DLD1 (cell line): Measurements from ENCODE around the gene CDADC1.

ENCODE experiments used
- in situ Hi-C: cut with HindIII; loops from 2 replicates; pipeline ENCODE4 v1.10.0; 2017; ENCODE audit warnings: low sequenced_read_pairs

Gene CDADC1

GRCh38 chr13:49235856-49236431 lies 11.8 kb upstream of the CDADC1 start:
- in situ Hi-C loops, result no loop called here

- in situ Hi-C loops, result no loop called here
Observed at GRCh38 chr13:49238621-49239020, 9.1 kb upstream of the CDADC1 start.

DNA sequence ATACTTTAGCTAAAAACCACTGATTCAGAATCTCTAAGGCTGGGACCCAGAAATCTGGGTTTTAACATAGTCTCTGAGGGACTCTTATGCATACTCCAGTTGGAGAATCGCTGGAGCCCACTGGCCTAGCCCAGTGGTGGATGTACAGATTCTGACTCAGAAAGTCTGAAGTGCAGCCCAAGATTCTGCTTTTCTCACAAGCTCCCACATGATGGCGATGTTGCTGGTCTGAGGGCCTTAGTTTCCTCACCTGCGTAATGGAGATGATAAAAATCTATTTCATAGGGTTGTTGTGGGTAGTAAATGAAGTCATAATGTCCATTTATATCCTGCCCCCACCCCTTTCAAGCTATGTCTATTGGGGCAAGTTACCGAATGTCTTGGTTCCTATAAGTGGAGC lies 7.7 kb upstream of the CDADC1 start:
- in situ Hi-C loops, result no loop called here

DNA sequence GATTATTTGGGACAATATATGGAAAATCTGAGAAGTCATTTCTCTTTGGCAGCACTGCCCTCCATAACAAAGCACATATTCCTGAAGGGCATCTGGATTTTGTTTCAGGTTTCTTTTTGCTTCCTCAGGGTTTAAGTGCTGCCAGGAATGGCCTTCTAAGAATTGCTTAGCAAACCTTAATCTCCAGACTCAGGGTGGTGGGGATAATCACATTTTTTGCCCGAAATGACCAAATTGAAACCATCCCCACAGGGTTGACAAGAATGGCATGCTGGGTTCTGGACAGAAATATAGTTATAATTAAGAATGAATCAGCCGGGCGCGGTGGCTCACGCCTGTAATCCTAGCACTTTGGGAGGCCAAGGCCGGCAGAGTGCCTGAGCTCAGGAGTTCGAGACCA lies 6.4 kb upstream of the CDADC1 start:
- in situ Hi-C loops, result no loop called here

GRCh38 chr13:49245101-49245500 lies 2.6 kb upstream of the CDADC1 start:
- in situ Hi-C loops, result no loop called here

- in situ Hi-C loops, result no loop called here
Observed at GRCh38 chr13:49246850-49247642, 679 bp upstream of the CDADC1 start.

GRCh38 chr13:49248622-49249002 lies 887 bp downstream of the CDADC1 start:
- in situ Hi-C loops, result no loop called here

DNA sequence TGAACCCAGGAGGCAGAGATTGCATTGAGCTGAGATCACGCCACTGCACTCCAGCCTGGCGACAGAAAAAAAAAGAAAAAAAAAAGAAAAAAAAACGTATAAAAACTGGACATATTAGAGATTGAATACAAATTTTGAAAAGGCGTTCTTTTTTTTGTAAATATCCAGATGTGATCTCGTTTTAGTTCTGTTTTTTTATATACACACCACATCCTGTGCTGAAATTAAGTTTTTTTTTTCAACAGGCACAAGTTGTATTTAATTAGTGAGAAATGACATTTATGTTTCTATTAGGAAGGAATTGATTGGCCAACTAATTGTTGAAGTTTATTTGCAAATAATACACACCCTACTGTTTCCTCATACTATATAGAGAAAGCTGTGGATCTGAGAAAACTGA lies 3.6 kb downstream of the CDADC1 start:
- in situ Hi-C loops, result no loop called here

GRCh38 chr13:49253310-49253709 lies 5.6 kb downstream of the CDADC1 start:
- in situ Hi-C loops, result no loop called here

DNA sequence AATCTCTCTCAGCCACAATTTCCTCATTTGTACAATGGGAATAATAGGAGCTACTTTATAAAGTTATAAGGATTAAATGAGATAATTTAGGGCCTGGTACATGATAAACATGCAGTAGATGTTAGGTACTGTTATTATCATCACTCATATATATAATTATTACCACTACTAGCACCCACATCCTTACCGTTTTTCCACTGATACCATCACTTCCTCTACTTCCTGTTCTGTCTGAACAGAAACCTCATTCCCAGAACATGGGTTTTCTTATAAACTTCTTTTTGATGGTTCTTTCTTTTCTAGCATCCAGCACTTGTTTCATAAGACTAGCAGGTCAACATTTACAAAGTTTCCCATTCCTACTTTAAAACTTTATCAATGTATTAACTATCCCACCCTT lies 6.3 kb downstream of the CDADC1 start:
- in situ Hi-C loops, result no loop called here

GRCh38 chr13:49256841-49257240 lies 9.1 kb downstream of the CDADC1 start:
- in situ Hi-C loops, result no loop called here

DNA sequence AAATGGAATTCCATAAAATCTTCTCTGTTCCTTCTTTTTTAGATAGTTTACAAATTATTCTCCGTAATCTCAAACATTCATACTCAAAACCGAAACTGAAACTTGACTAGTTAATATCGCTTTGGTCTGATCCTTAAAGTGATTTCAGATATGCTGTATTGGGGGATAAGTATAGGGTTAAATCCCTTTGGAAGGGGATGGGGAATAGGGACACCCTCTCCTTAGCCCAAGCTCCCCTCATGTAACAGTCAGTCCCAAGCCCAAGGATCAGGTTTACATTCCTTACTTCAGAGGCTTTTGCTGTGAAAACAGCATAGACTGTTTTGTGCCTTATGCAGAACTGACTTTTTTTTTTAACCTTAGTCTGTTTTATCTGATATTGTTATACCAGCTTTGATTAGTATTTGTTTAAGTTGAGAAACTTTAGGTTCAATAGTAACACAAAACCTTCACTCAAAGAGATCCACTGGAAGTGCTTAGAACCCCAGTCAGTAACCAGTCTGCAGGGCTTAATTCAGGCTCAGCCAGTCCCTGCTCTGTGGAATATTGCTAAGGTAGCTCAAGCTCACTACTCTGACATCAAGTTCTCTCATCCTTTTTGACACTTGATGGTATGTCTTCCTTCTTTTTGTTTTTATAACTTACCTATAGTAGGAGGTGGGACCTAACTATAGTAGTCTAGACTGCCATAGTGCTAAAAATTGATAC lies 10.5 kb downstream of the CDADC1 start:
- in situ Hi-C loops, result no loop called here

DNA sequence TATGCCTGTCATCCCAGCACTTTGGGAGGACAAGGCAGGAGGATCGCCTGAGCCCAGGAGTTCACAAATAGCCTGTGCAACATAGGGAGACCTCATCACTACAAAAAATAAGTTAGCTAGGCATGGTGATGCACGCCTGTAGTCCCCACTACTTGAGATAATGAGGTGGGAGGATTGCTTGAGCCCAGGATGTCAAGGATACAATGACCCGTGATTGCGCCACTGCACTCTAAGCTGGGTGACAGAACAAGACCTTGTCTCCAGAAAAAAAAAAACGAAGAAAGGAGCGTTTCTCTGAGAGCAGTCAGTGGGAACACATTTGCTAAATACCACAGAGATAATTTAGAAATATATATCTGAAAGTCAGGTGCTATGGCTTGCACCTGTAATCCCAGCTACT lies 11.9 kb downstream of the CDADC1 start:
- in situ Hi-C loops, result no loop called here

DNA sequence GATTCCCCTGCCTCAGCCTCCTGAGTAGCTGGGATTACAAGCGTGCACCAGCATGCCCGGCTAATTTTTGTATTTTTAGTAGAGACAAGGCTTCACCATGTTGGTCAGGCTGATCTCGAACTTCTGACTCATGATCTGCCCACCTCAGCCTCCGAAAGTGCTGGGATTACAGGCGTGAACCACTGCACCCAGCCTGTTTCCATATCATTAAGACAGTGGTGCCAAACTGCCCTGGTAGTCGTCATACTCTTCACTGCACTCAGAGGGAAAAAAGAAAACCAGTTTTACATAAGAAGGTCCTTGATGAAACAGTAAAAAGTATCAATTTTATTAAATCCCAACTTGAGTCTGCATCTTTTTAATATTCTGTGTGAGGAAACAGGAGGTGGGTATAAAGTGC lies 14.9 kb downstream of the CDADC1 start:
- in situ Hi-C loops, result no loop called here

DNA sequence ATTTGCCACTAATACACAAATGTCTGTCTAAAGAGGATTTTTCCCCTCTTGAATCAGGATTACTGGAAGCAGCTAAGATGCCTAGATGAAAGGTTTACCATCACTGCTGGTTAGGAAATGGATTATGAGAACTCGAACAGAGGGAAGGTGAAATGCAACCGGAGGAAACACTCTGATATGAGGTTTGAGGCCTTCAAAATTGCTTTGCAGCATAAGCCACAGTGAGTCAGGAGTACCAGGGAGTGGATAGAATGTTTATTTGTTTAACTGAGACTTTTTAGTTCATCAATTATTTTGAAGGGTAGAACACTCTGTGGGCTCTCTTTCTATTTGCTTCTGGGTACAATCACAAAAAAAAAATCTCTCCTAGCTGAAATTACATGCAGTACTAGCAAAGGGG lies 18.1 kb downstream of the CDADC1 start:
- in situ Hi-C loops, result no loop called here

DNA sequence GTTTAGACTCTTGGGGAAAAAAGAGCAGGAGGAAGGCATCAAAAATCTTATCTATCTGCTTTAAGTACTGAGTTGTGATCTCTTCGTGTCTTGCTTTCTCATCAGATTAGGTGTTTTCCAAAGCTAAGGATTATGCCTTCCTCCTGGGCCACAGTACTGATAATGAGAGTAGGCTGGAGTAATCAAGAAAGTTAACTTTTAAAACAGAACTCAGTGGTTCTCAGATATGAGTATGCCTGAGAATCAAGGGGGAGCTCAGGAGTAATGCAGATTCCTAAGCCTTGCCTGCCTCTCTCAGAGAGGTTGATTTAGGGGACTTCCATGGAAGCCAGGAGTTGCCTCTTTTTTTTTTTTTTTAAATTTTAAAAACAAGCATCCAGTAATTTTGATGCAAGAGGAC lies 23.5 kb downstream of the CDADC1 start:
- in situ Hi-C loops, result no loop called here

DNA sequence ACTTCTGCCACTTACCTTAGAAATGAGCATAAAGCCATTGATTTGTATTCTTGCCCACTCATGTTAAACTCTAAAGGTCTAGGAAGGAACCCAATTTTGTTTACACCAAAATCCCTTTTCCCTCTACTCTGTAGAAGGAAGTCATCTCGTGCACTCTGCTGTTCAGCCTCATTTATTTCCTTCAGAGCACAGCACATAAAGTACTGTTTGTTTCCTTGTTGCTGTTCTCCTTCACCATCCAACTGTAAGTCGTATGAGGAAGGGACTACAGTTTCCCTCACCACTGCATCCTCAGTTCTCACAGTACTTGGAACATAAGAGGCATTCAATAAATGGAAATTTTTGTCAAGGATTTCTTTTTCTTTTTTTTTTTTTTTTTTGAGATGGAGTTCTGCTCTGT lies 24.6 kb downstream of the CDADC1 start:
- in situ Hi-C loops, result no loop called here

GRCh38 chr13:49278211-49278610 lies 30.5 kb downstream of the CDADC1 start:
- in situ Hi-C loops, result loop anchor here (25.0 kb wide), 1 partner anchor 334 kb away; no protein-coding TSS in a partner anchor

DNA sequence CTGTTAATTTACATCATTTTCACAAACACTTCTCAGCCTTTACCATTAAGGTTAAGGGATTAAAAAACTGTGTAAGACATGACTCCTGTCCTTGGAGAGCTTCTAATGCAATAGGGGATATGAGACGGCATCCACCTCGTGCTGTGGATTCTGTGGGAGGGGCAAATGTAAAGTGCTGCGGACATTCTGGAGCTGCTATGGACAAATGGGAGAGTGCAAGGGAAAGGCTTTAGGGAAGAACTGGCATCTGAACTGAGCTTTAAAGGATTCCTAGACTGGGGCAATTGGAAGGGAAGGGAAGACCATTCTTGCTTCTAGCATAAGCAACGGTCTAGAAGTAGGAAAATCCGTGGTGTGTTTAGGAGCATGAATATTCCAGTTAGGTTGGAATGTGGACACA lies 31.4 kb downstream of the CDADC1 start:
- in situ Hi-C loops, result loop anchor here (25.0 kb wide), 1 partner anchor 333 kb away; no protein-coding TSS in a partner anchor

DNA sequence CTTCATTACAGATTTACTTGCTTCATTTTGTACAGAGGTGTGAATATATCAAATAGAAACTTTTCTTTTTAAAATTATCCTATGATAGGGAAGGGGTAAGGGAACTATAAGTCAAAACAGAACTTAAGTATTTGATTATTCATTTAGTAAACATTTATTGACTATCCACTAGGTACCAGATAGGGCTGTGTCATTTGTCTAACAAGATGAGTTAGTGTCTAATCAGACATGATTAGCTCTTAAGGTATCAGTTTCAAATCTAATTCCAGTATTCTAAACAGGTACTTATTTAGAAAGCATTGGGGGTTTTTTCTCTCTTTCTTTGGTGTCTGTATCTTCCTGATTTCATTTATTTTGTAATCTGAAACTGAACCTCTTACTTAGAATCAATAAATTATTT lies 32.2 kb downstream of the CDADC1 start:
- in situ Hi-C loops, result loop anchor here (25.0 kb wide), 1 partner anchor 332 kb away; no protein-coding TSS in a partner anchor

GRCh38 chr13:49287995-49288394 lies 40.3 kb downstream of the CDADC1 start:
- in situ Hi-C loops, result loop anchor here (25.0 kb wide), 1 partner anchor 324 kb away; no protein-coding TSS in a partner anchor

DNA sequence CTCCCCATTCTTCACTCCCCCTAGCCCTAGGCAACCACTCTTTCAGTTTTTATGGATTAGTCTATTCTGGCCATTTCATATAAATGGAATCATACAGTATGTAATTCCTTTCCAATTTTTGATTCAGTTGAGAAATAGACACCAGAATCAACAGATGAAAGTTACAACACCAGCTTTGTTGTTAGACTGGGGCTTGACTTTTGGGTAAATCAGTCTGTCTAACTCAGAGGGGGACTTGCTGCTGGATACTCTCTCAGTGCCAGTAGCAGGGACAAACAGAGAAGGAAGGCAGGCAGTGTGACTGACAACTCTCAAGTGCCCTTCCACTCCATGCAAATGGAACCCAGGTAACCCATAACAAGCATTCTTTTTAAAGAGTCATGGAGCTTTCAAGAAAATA lies 40.7 kb downstream of the CDADC1 start:
- in situ Hi-C loops, result loop anchor here (25.0 kb wide), 1 partner anchor 324 kb away; no protein-coding TSS in a partner anchor
